Upper lobe of right lung (tissue), 1 donor: Measurements from ENCODE around the gene PCSK5. TPM values are rescaled to one million over a fixed set of nuclear protein-coding genes. Genes with fewer than 3 reads are reported as not detected.

Experiments used
- ATAC-seq: fragments of 200-7000 bp; cut with Tn5 transposase; one replicate; pipeline ENCODE4 v1.9.1; 2020; ENCODE audit warnings: mild to moderate bottlenecking, moderate library complexity
- DNase-seq: peaks from one replicate; pipeline ENCODE4 v3.0.0-alpha.2; 2020
- H3K27ac ChIP-seq: fragments of 200-600 bp; one replicate; pipeline ENCODE4 v1.8.0; 2022
- H3K27me3 ChIP-seq: fragments of 200-600 bp; one replicate; pipeline ENCODE4 v1.8.0; 2022; ENCODE audit warnings: mild to moderate bottlenecking
- H3K36me3 ChIP-seq: fragments of 200-600 bp; one replicate; pipeline ENCODE4 v1.8.0; 2022
- H3K4me1 ChIP-seq: fragments of 200-600 bp; one replicate; pipeline ENCODE4 v1.8.0; 2022
- H3K4me3 ChIP-seq: fragments of 200-600 bp; one replicate; pipeline ENCODE4 v1.8.0; 2022; ENCODE audit warnings: mild to moderate bottlenecking
- H3K9me3 ChIP-seq: fragments of 200-600 bp; one replicate; pipeline ENCODE4 v1.8.0; 2022
- CTCF ChIP-seq: fragments of 200-600 bp; IDR thresholded peaks from one replicate; pipeline ENCODE4 v1.8.0; 2022; ENCODE audit warnings: antibody characterized with exemption
- intact Hi-C: fragments of 100-400 bp; cut with DNase I; formaldehyde crosslinking; loops from one replicate; pipeline ENCODE4 v1.11.0; 2022
- total RNA-seq: library from RNA; stranded (reverse); fragmentation: NEBNext Ultra II Directional; extraction: Animal tissue kit (Norgen Biotek cat#: 25700); gene quantifications from one replicate; pipeline ENCODE4 v1.2.1, GENCODE V29; 2021
- donor health status: DM: no; HTN: yes; CAD: no; lungs with severe emphysema.

Gene PCSK5
- total RNA-seq, 1 donor from 2014 or later = 18.1 TPM

- intact Hi-C loops = no loop called here
- Histone ChIP-seq H3K27ac (no peak overlapping the region), H3K4me3 (no peak overlapping the region), H3K4me1 (no peaks in the 10 kb centered on the region), H3K9me3 (no peaks in the 10 kb centered on the region), H3K27me3 (no peaks in the 10 kb centered on the region), H3K36me3 (no peaks in the 10 kb centered on the region)
- ATAC-seq (no peak), DNase-seq (no peak)
- no peak for TF ChIP-seq CTCF
Measured at GRCh38 chr9:76115982-76116646, 225.6 kb downstream of the PCSK5 start.

- no peak for TF ChIP-seq CTCF
- H3K36me3 ChIP-seq = no peaks in the 10 kb centered on the region
- ATAC-seq = no peak
- H3K4me1 ChIP-seq = no peaks in the 10 kb centered on the region
- H3K27me3 ChIP-seq = no peaks in the 10 kb centered on the region
- H3K9me3 ChIP-seq = no peaks in the 10 kb centered on the region
- H3K27ac ChIP-seq = no peak overlapping the region
- no peak for DNase-seq
- H3K4me3 ChIP-seq = no peak overlapping the region
- intact Hi-C loops = no loop called here
Measured at GRCh38 chr9:76116913-76117312, 226.4 kb downstream of the PCSK5 start.

GRCh38 chr9:76127637-76128036, 237.2 kb downstream of the PCSK5 start:
- TF ChIP-seq CTCF = no peak
- no peak overlapping the region for H3K27ac ChIP-seq
- no peak for ATAC-seq
- no peaks in the 10 kb centered on the region for H3K36me3 ChIP-seq
- no peaks in the 10 kb centered on the region for H3K9me3 ChIP-seq
- DNase-seq = no peak
- H3K27me3 ChIP-seq = no peaks in the 10 kb centered on the region
- H3K4me3 ChIP-seq = no peak overlapping the region
- intact Hi-C loops = no loop called here
- H3K4me1 ChIP-seq = no peaks in the 10 kb centered on the region

GRCh38 chr9:76135902-76136301, 245.4 kb downstream of the PCSK5 start:
- intact Hi-C loops = no loop called here
- Histone ChIP-seq H3K27ac (no peak overlapping the region), H3K4me3 (no peak overlapping the region), H3K36me3 (no peaks in the 10 kb centered on the region), H3K4me1 (peaks cover 9% of the 10 kb centered on the region), H3K27me3 (no peaks in the 10 kb centered on the region), H3K9me3 (no peaks in the 10 kb centered on the region)
- TF ChIP-seq CTCF = no peak
- no peak for ATAC-seq
- DNase-seq = no peak

GRCh38 chr9:76136986-76137385, 246.5 kb downstream of the PCSK5 start:
- Histone ChIP-seq H3K36me3 (no peaks in the 10 kb centered on the region), H3K27ac (no peak overlapping the region), H3K4me1 (peaks cover 9% of the 10 kb centered on the region), H3K27me3 (no peaks in the 10 kb centered on the region), H3K4me3 (no peak overlapping the region), H3K9me3 (no peaks in the 10 kb centered on the region)
- TF ChIP-seq CTCF = no peak
- intact Hi-C loops = no loop called here
- ATAC-seq = no peak
- no peak for DNase-seq

GRCh38 chr9:76137931-76138330, 247.5 kb downstream of the PCSK5 start:
- intact Hi-C loops = no loop called here
- Histone ChIP-seq H3K36me3 (no peaks in the 10 kb centered on the region), H3K9me3 (no peaks in the 10 kb centered on the region), H3K27me3 (no peaks in the 10 kb centered on the region), H3K27ac (no peak overlapping the region), H3K4me3 (no peak overlapping the region), H3K4me1 (peaks cover 9% of the 10 kb centered on the region)
- no peak for ATAC-seq
- no peak for DNase-seq
- no peak for TF ChIP-seq CTCF
